Common myeloid progenitor, CD34-positive (primary cell): ENCODE data around the gene OR52N4. TPM values are rescaled to one million over a fixed set of nuclear protein-coding genes. Genes with fewer than 3 reads are reported as not detected.
"Not testable (repeated sequence)": the region's sequence is repeated elsewhere in the genome, so short reads cannot be mapped to it uniquely, and the experiment has no call there.

Experiments used
- CTCF ChIA-PET: fragments of 350-600 bp; sonication (Branson Sonifier 250); formaldehyde crosslinking; loops from one replicate; lab custom pipeline; 2021; ENCODE audit warnings: antibody characterized with exemption; lab: Charles Lee
- POLR2A ChIA-PET: fragments of 350-600 bp; sonication (Branson Sonifier 250); formaldehyde crosslinking; loops from one replicate; lab custom pipeline; 2021; ENCODE audit warnings: antibody characterized with exemption; lab: Charles Lee
- DNase-seq, 3 donors: peaks; one replicate each; pipeline versions ENCODE4 v3.0.0 to v3.0.0-alpha.2; 2013
- H3K27ac ChIP-seq, 2 experiments: 1 replicate in 1 of 2; 2 replicates in 1 of 2; pipeline ENCODE4 v1.7.0; 2013; ENCODE audit warnings: inconsistent platforms in 2 of 2, low read length in 2 of 2, mild to moderate bottlenecking in 2 of 2, low read depth in 1 of 2, moderate library complexity in 1 of 2; ENCODE audit not compliant: severe bottlenecking in 2 of 2, insufficient read depth in 1 of 2, poor library complexity in 1 of 2
- H3K27me3 ChIP-seq, 5 experiments: replicated peaks in 2 of 5; 1 replicate in 3 of 5; 2 replicates in 2 of 5; pipeline versions ENCODE4 v1.6.1 to v1.7.0; 2013; ENCODE audit warnings: low read length in 4 of 5, mild to moderate bottlenecking in 2 of 5, moderate library complexity in 2 of 5, inconsistent platforms in 1 of 5; ENCODE audit not compliant: insufficient read depth in 5 of 5, control insufficient read depth in 4 of 5
- H3K36me3 ChIP-seq, 4 experiments: 1 replicate in 2 of 4; 2 replicates in 2 of 4; pipeline versions ENCODE4 v1.6.1 to v1.7.0; 2013; ENCODE audit warnings: low read length in 3 of 4, control low read depth in 1 of 4, mild to moderate bottlenecking in 1 of 4; ENCODE audit not compliant: control insufficient read depth in 4 of 4, insufficient read depth in 4 of 4
- H3K4me1 ChIP-seq, 4 experiments: 1 replicate in 3 of 4; 2 replicates in 1 of 4; pipeline versions ENCODE4 v1.6.1 to v1.7.1; 2013; ENCODE audit warnings: low read length in 3 of 4, mild to moderate bottlenecking in 3 of 4, control low read depth in 1 of 4, inconsistent platforms in 1 of 4, moderate library complexity in 1 of 4; ENCODE audit not compliant: control insufficient read depth in 4 of 4, insufficient read depth in 4 of 4; ENCODE audit errors: control extremely low read depth in 1 of 4
- H3K4me3 ChIP-seq, 7 experiments: 1 replicate in 4 of 7; 2 replicates in 3 of 7; pipeline versions ENCODE4 v1.5.1 to v1.7.0; 2013; ENCODE audit warnings: mild to moderate bottlenecking in 7 of 7, low read length in 6 of 7, moderate library complexity in 6 of 7, inconsistent platforms in 2 of 7, low read depth in 2 of 7, control low read depth in 1 of 7; ENCODE audit not compliant: insufficient read depth in 4 of 7, control insufficient read depth in 1 of 7; ENCODE audit errors: extremely low read depth in 1 of 7
- H3K9me3 ChIP-seq, 5 experiments: 1 replicate in 4 of 5; 2 replicates in 1 of 5; pipeline versions ENCODE4 v1.6.1 to v1.7.1; 2013; ENCODE audit warnings: low read length in 4 of 5, mild to moderate bottlenecking in 2 of 5, inconsistent platforms in 1 of 5, low read depth in 1 of 5, moderate library complexity in 1 of 5; ENCODE audit not compliant: control insufficient read depth in 4 of 5, insufficient read depth in 2 of 5; ENCODE audit errors: control extremely low read depth in 1 of 5
- WGBS: methylation state at CpG from one replicate; pipeline ENCODE4 v1.1.5; 2013; ENCODE audit not compliant: insufficient coverage; 5-methylcytosine and 5-hydroxymethylcytosine counted together
- polyA plus RNA-seq: library from polyadenylated mRNA; unstranded; fragments of 120-200 nt; gene quantifications from one replicate; pipeline ENCODE4 v1.2.1, GENCODE V29; 2013

OR52N4 gene
- polyA plus RNA-seq, result 1.2 TPM

- CTCF ChIA-PET, result no interaction called here
- no CpG with 5 or more reads among the region's 1 CpG for WGBS
- Histone ChIP-seq H3K4me1 (no peaks in the 10 kb centered on the region), H3K9me3 (no peaks in the 10 kb centered on the region), H3K27ac (no peak within 1 kb of the TSS), H3K36me3 (no peaks in the 10 kb centered on the region), H3K4me3 (no peak within 1 kb of the TSS), H3K27me3 (no peaks in the 10 kb centered on the region)
- DNase-seq, result no peak
- POLR2A ChIA-PET, result no interaction called here
These were observed at the start of gene OR52N4 for GRCh38 chr11:5753943-5754342. TSS of gene OR52N4 (plus strand) at chr11:5754243. CDS start at chr11:5754741, 498 bp downstream.

- CTCF ChIA-PET, result interaction anchor here (0.8 to 1.3 kb wide), 3 partner anchors 21 to 103 kb away, joined by 3 to 4 read pairs (median 4); partner anchors contain the start of gene TRIM5
- H3K27me3 ChIP-seq, result no peaks in the 10 kb centered on the region
- WGBS, result no CpG with 5 or more reads among the region's 4 CpGs
- no peak for DNase-seq
- no peaks in the 10 kb centered on the region for H3K9me3 ChIP-seq
- H3K27ac ChIP-seq, result no peak overlapping the region
- no peaks in the 10 kb centered on the region for H3K4me1 ChIP-seq
- no peak overlapping the region for H3K4me3 ChIP-seq
- peaks cover 12 to 82% (median 29%) of the 10 kb centered on the region in 4 experiments for H3K36me3 ChIP-seq
- POLR2A ChIA-PET, result no interaction called here
These were observed 48.4 kb upstream of the OR52N4 start for GRCh38 chr11:5705688-5706087.

GRCh38 chr11:5712507-5712906 lies 41.5 kb upstream of the OR52N4 start:
- Histone ChIP-seq H3K4me3 (no peak overlapping the region), H3K36me3 (peaks cover 12 to 26% (median 20%) of the 10 kb centered on the region in 4 experiments), H3K4me1 (peaks cover 0 to 14% (median 12%) of the 10 kb centered on the region in 4 experiments), H3K27ac (no peak overlapping the region), H3K27me3 (no peaks in the 10 kb centered on the region), H3K9me3 (no peaks in the 10 kb centered on the region)
- POLR2A ChIA-PET, result no interaction called here
- no CpG with 5 or more reads among the region's 1 CpG for WGBS
- CTCF ChIA-PET, result interaction anchor here (1.1 to 3.9 kb wide), 4 partner anchors 12 to 23 kb away, joined by 3 to 18 read pairs (median 8); partner anchors contain the start of genes OR56B1 and TRIM22
- peak in 2 of 3 donors; percentile 42 to 57 for DNase-seq

- CTCF ChIA-PET, result interaction anchor here (1.3 to 3.9 kb wide), 5 partner anchors 13 to 99 kb away, joined by 3 to 18 read pairs (median 12); partner anchors contain the start of genes OR56B1, TRIM22 and TRIM5
- POLR2A ChIA-PET, result no interaction called here
These were observed 40.3 kb upstream of the OR52N4 start for GRCh38 chr11:5713695-5714094.

GRCh38 chr11:5716518-5716917 lies 37.5 kb upstream of the OR52N4 start:
- H3K9me3 ChIP-seq, CTCF ChIA-PET, H3K27ac ChIP-seq, H3K4me3 ChIP-seq, POLR2A ChIA-PET, DNase-seq, H3K27me3 ChIP-seq, H3K36me3 ChIP-seq: not testable (repeated sequence)
- H3K4me1 ChIP-seq, result peaks cover 0 to 15% (median 13%) of the 10 kb centered on the region in 4 experiments
- no CpG with 5 or more reads among the region's 1 CpG for WGBS

More at GRCh38 chr11:5713695-5714094, 40.3 kb upstream of the OR52N4 start:
- H3K27ac ChIP-seq, result peak overlapping the region in 1 of 2 experiments; percentile 63
- peak overlapping the region in 2 of 7 experiments; percentile 17 to 25 for H3K4me3 ChIP-seq
- peaks cover 0 to 14% (median 12%) of the 10 kb centered on the region in 4 experiments for H3K4me1 ChIP-seq
- 8% methylated on average over 5 of the region's 5 CpGs for WGBS
- no peaks in the 10 kb centered on the region for H3K9me3 ChIP-seq
- peaks cover 6 to 16% (median 11%) of the 10 kb centered on the region in 4 experiments for H3K36me3 ChIP-seq
- H3K27me3 ChIP-seq, result no peaks in the 10 kb centered on the region
- peak; percentile 47 to 89 (median 79) for DNase-seq

- H3K9me3 ChIP-seq, result no peaks in the 10 kb centered on the region
- POLR2A ChIA-PET, result interaction anchor here (1.0 kb wide), 1 partner anchor 35 kb away, joined by 3 read pairs; no protein-coding TSS in a partner anchor
- no peaks in the 10 kb centered on the region for H3K27me3 ChIP-seq
- WGBS, result no CpG with 5 or more reads among the region's 3 CpGs
- no peak overlapping the region for H3K27ac ChIP-seq
- H3K4me3 ChIP-seq, result no peak overlapping the region
- H3K36me3 ChIP-seq, result no peaks in the 10 kb centered on the region
- DNase-seq, result peak in 2 of 3 donors; percentile 36 to 40
- CTCF ChIA-PET, result no interaction called here
- H3K4me1 ChIP-seq, result peaks cover 0 to 4% (median 0%) of the 10 kb centered on the region in 4 experiments
These were observed 34.1 kb upstream of the OR52N4 start for GRCh38 chr11:5719703-5720495.

GRCh38 chr11:5722622-5723021 lies 31.4 kb upstream of the OR52N4 start:
- no peak for DNase-seq
- no peak overlapping the region for H3K27ac ChIP-seq
- no peak overlapping the region for H3K4me3 ChIP-seq
- H3K27me3 ChIP-seq, result no peaks in the 10 kb centered on the region
- ChIA-PET POLR2A (no interaction called here), CTCF (no interaction called here)
- no peaks in the 10 kb centered on the region for H3K36me3 ChIP-seq
- H3K4me1 ChIP-seq, result peaks cover 0 to 4% (median 0%) of the 10 kb centered on the region in 4 experiments
- no peaks in the 10 kb centered on the region for H3K9me3 ChIP-seq
- no CpG with 5 or more reads among the region's 2 CpGs for WGBS
